IgD-negative memory B cell (primary cell): Measurements from ENCODE around the gene LRRC7. TPM values are rescaled to one million over a fixed set of nuclear protein-coding genes. Genes with fewer than 3 reads are reported as not detected.
"Not testable (repeated sequence)": the region's sequence is repeated elsewhere in the genome, so short reads cannot be mapped to it uniquely, and the experiment has no call there.

Experiments used
- H3K27ac Mint-ChIP-seq, 3 donors: one replicate each; pipeline ENCODE4 v1.8.0; 2020 to 2022; ENCODE audit warnings: mild to moderate bottlenecking in 3 of 3, mixed read lengths in 3 of 3, moderate library complexity in 1 of 3
- H3K27me3 Mint-ChIP-seq: one replicate; pipeline ENCODE4 v1.8.0; 2021; ENCODE audit warnings: mixed read lengths
- H3K36me3 Mint-ChIP-seq: one replicate; pipeline ENCODE4 v1.8.0; 2020; ENCODE audit warnings: mild to moderate bottlenecking, mixed read lengths
- H3K4me1 Mint-ChIP-seq, 3 donors: one replicate each; pipeline ENCODE4 v1.8.0; 2020 to 2022; ENCODE audit warnings: mixed read lengths in 3 of 3, mild to moderate bottlenecking in 1 of 3
- H3K4me3 Mint-ChIP-seq, 4 donors: one replicate each; pipeline ENCODE4 v1.8.0; 2020 to 2022; ENCODE audit warnings: mild to moderate bottlenecking in 4 of 4, mixed read lengths in 4 of 4, moderate library complexity in 3 of 4
- H3K9me3 Mint-ChIP-seq, 3 donors: one replicate each; pipeline ENCODE4 v1.8.0; 2020 to 2021; ENCODE audit warnings: mixed read lengths in 3 of 3, mild to moderate bottlenecking in 1 of 3
- polyA plus RNA-seq: library from polyadenylated mRNA; unstranded; fragments of 300-500 nt; fragmentation: Illumina TruSeq; gene quantifications from one replicate; pipeline ENCODE4 v1.2.3, GENCODE V29; 2021

Gene LRRC7
- polyA plus RNA-seq, 1 donor from 2014 or later: not detected

- H3K27ac Mint-ChIP-seq: no peak overlapping the region
- peaks cover 2 to 20% (median 3%) of the 10 kb centered on the region in 3 donors for H3K9me3 Mint-ChIP-seq
- no peak overlapping the region for H3K4me3 Mint-ChIP-seq
- no peaks in the 10 kb centered on the region for H3K36me3 Mint-ChIP-seq
- H3K4me1 Mint-ChIP-seq: no peaks in the 10 kb centered on the region
- H3K27me3 Mint-ChIP-seq: no peaks in the 10 kb centered on the region
Measured at GRCh38 chr1:69943030-69943429, 375.3 kb downstream of the LRRC7 start.

GRCh38 chr1:69946935-69947334 is 379.2 kb downstream of the LRRC7 start:
- Mint-ChIP-seq H3K36me3 (no peaks in the 10 kb centered on the region), H3K9me3 (peaks cover 2 to 24% (median 3%) of the 10 kb centered on the region in 3 donors), H3K4me3 (no peak overlapping the region), H3K4me1 (no peaks in the 10 kb centered on the region), H3K27me3 (no peaks in the 10 kb centered on the region), H3K27ac (no peak overlapping the region)

GRCh38 chr1:69947837-69948236 is 380.1 kb downstream of the LRRC7 start:
- no peak overlapping the region for H3K27ac Mint-ChIP-seq
- no peaks in the 10 kb centered on the region for H3K36me3 Mint-ChIP-seq
- H3K4me1 Mint-ChIP-seq: no peaks in the 10 kb centered on the region
- no peak overlapping the region for H3K4me3 Mint-ChIP-seq
- peaks cover 2 to 23% (median 3%) of the 10 kb centered on the region in 3 donors for H3K9me3 Mint-ChIP-seq
- no peaks in the 10 kb centered on the region for H3K27me3 Mint-ChIP-seq

GRCh38 chr1:69952676-69953075 is 385.0 kb downstream of the LRRC7 start:
- no peaks in the 10 kb centered on the region for H3K27me3 Mint-ChIP-seq
- H3K4me1 Mint-ChIP-seq: peaks cover 0 to 3% (median 0%) of the 10 kb centered on the region in 3 donors
- H3K36me3 Mint-ChIP-seq: no peaks in the 10 kb centered on the region
- H3K9me3 Mint-ChIP-seq: peaks cover 0 to 7% (median 1%) of the 10 kb centered on the region in 3 donors
- H3K27ac Mint-ChIP-seq: no peak overlapping the region
- no peak overlapping the region for H3K4me3 Mint-ChIP-seq

- not testable (repeated sequence) for H3K27me3 Mint-ChIP-seq, H3K4me3 Mint-ChIP-seq, H3K9me3 Mint-ChIP-seq, H3K4me1 Mint-ChIP-seq, H3K27ac Mint-ChIP-seq, H3K36me3 Mint-ChIP-seq
Measured at GRCh38 chr1:69962452-69962851, 394.7 kb downstream of the LRRC7 start.

- peaks cover 0 to 2% (median 0%) of the 10 kb centered on the region in 3 donors for H3K4me1 Mint-ChIP-seq
- H3K4me3 Mint-ChIP-seq: no peak overlapping the region
- peaks cover 3% of the 10 kb centered on the region for H3K36me3 Mint-ChIP-seq
- H3K9me3 Mint-ChIP-seq: peaks cover 0 to 11% (median 3%) of the 10 kb centered on the region in 3 donors
- no peaks in the 10 kb centered on the region for H3K27me3 Mint-ChIP-seq
- no peak overlapping the region for H3K27ac Mint-ChIP-seq
Measured at GRCh38 chr1:69967245-69967766, 399.6 kb downstream of the LRRC7 start.

- H3K4me3 Mint-ChIP-seq: no peak overlapping the region
- H3K36me3 Mint-ChIP-seq: no peaks in the 10 kb centered on the region
- H3K4me1 Mint-ChIP-seq: no peaks in the 10 kb centered on the region
- H3K27me3 Mint-ChIP-seq: no peaks in the 10 kb centered on the region
- no peak overlapping the region for H3K27ac Mint-ChIP-seq
- H3K9me3 Mint-ChIP-seq: peaks cover 0 to 7% (median 0%) of the 10 kb centered on the region in 3 donors
Measured at GRCh38 chr1:69976896-69977295, 409.2 kb downstream of the LRRC7 start.

GRCh38 chr1:69982992-69983391 is 415.3 kb downstream of the LRRC7 start:
- Mint-ChIP-seq H3K27ac (no peak overlapping the region), H3K4me3 (no peak overlapping the region), H3K4me1 (no peaks in the 10 kb centered on the region), H3K36me3 (no peaks in the 10 kb centered on the region), H3K27me3 (no peaks in the 10 kb centered on the region), H3K9me3 (peaks cover 0 to 4% (median 0%) of the 10 kb centered on the region in 3 donors)

GRCh38 chr1:69985376-69985775 is 417.7 kb downstream of the LRRC7 start:
- H3K9me3 Mint-ChIP-seq: peaks cover 0 to 4% (median 0%) of the 10 kb centered on the region in 3 donors
- no peak overlapping the region for H3K27ac Mint-ChIP-seq
- H3K4me1 Mint-ChIP-seq: no peaks in the 10 kb centered on the region
- H3K27me3 Mint-ChIP-seq: no peaks in the 10 kb centered on the region
- H3K4me3 Mint-ChIP-seq: no peak overlapping the region
- H3K36me3 Mint-ChIP-seq: no peaks in the 10 kb centered on the region

GRCh38 chr1:69985901-69986439 is 418.2 kb downstream of the LRRC7 start:
- Mint-ChIP-seq H3K27me3 (no peaks in the 10 kb centered on the region), H3K9me3 (peaks cover 0 to 4% (median 0%) of the 10 kb centered on the region in 3 donors), H3K4me3 (no peak overlapping the region), H3K4me1 (no peaks in the 10 kb centered on the region), H3K36me3 (no peaks in the 10 kb centered on the region), H3K27ac (no peak overlapping the region)

GRCh38 chr1:69987881-69988280 is 420.2 kb downstream of the LRRC7 start:
- Mint-ChIP-seq H3K36me3 (no peaks in the 10 kb centered on the region), H3K9me3 (peaks cover 0 to 4% (median 0%) of the 10 kb centered on the region in 3 donors), H3K4me1 (no peaks in the 10 kb centered on the region), H3K27me3 (no peaks in the 10 kb centered on the region), H3K27ac (no peak overlapping the region), H3K4me3 (no peak overlapping the region)

GRCh38 chr1:69991644-69992043 is 423.9 kb downstream of the LRRC7 start:
- Mint-ChIP-seq H3K4me3 (no peak overlapping the region), H3K27me3 (no peaks in the 10 kb centered on the region), H3K27ac (no peak overlapping the region), H3K9me3 (no peaks in the 10 kb centered on the region), H3K4me1 (no peaks in the 10 kb centered on the region), H3K36me3 (no peaks in the 10 kb centered on the region)

GRCh38 chr1:69992594-69992993 is 424.9 kb downstream of the LRRC7 start:
- Mint-ChIP-seq H3K36me3 (no peaks in the 10 kb centered on the region), H3K4me1 (no peaks in the 10 kb centered on the region)

GRCh38 chr1:69993810-69994209 is 426.1 kb downstream of the LRRC7 start:
- Mint-ChIP-seq H3K27me3 (no peaks in the 10 kb centered on the region), H3K4me3 (no peak overlapping the region), H3K4me1 (no peaks in the 10 kb centered on the region), H3K27ac (no peak overlapping the region), H3K9me3 (peaks cover 0 to 1% (median 0%) of the 10 kb centered on the region in 3 donors), H3K36me3 (no peaks in the 10 kb centered on the region)

More at GRCh38 chr1:69992594-69992993, 424.9 kb downstream of the LRRC7 start:
- H3K9me3 Mint-ChIP-seq: peaks cover 0 to 1% (median 0%) of the 10 kb centered on the region in 3 donors
- H3K27me3 Mint-ChIP-seq: no peaks in the 10 kb centered on the region
- no peak overlapping the region for H3K27ac Mint-ChIP-seq
- no peak overlapping the region for H3K4me3 Mint-ChIP-seq

GRCh38 chr1:69994241-69994640 is 426.5 kb downstream of the LRRC7 start:
- Mint-ChIP-seq H3K9me3 (peaks cover 0 to 1% (median 0%) of the 10 kb centered on the region in 3 donors), H3K36me3 (no peaks in the 10 kb centered on the region), H3K27me3 (no peaks in the 10 kb centered on the region), H3K4me3 (no peak overlapping the region), H3K4me1 (no peaks in the 10 kb centered on the region), H3K27ac (no peak overlapping the region)

GRCh38 chr1:69998847-69999246 is 431.1 kb downstream of the LRRC7 start:
- H3K9me3 Mint-ChIP-seq: peaks cover 0 to 1% (median 0%) of the 10 kb centered on the region in 3 donors
- H3K27ac Mint-ChIP-seq: no peak overlapping the region
- no peaks in the 10 kb centered on the region for H3K27me3 Mint-ChIP-seq
- no peak overlapping the region for H3K4me3 Mint-ChIP-seq
- no peaks in the 10 kb centered on the region for H3K4me1 Mint-ChIP-seq
- no peaks in the 10 kb centered on the region for H3K36me3 Mint-ChIP-seq
